ENCODE results near the gene CTNND2.

DNA sequence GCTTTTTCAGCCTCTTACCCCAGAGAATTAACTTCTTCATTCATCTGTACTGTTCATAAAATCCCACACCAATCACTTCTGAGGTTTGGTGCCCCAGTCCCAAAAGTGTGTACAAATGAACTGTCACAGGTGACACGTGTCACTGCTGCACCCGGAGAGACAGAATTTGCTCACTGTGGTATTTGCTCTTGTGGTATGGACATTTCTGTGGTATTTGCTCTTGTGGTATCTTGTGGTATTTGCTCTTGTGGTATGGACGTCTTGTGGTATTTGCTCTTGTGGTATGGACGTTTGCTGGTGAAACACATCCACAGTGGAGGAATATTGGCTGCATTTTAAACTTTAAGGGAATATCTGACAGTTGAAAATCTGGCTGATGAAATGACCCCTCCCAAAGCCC lies 928.3 kb downstream of the CTNND2 start:
- TF ChIP-seq, protein P1, sequence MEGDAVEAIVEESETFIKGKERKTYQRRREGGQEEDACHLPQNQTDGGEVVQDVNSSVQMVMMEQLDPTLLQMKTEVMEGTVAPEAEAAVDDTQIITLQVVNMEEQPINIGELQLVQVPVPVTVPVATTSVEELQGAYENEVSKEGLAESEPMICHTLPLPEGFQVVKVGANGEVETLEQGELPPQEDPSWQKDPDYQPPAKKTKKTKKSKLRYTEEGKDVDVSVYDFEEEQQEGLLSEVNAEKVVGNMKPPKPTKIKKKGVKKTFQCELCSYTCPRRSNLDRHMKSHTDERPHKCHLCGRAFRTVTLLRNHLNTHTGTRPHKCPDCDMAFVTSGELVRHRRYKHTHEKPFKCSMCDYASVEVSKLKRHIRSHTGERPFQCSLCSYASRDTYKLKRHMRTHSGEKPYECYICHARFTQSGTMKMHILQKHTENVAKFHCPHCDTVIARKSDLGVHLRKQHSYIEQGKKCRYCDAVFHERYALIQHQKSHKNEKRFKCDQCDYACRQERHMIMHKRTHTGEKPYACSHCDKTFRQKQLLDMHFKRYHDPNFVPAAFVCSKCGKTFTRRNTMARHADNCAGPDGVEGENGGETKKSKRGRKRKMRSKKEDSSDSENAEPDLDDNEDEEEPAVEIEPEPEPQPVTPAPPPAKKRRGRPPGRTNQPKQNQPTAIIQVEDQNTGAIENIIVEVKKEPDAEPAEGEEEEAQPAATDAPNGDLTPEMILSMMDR (IDR thresholded peaks at IDR 0.05 in 8 of 11, conservative IDR thresholded peaks at IDR 0.05 in 3 of 11), result no peak
- no peak for TF ChIP-seq POLR2A (IDR thresholded peaks at IDR 0.05)
